HL-60 (cell line): ENCODE measurements around the gene PKDCC.

ENCODE experiments used
- DNase-seq, 2 experiments: peaks; one replicate each; pipeline ENCODE4 v3.0.0-alpha.2; 2010 to 2020; ENCODE audit warnings: low read depth in 1 of 2, low spot score in 1 of 2
- H3K27ac ChIP-seq: fragments of 250-450 bp; sonication (Bioruptor Pico); replicated peaks from 2 replicates; pipeline ENCODE4 v1.5.1; 2020; ENCODE audit warnings: mild to moderate bottlenecking, moderate library complexity
- H3K27me3 ChIP-seq: fragments of 250-450 bp; sonication (Bioruptor Pico); 2 replicates; pipeline ENCODE4 v1.5.1; 2021; ENCODE audit warnings: mild to moderate bottlenecking, moderate library complexity; ENCODE audit not compliant: insufficient read depth, poor library complexity, severe bottlenecking
- H3K4me3 ChIP-seq: replicated peaks from 2 replicates; pipeline ENCODE4 v1.5.1; 2011; ENCODE audit warnings: mild to moderate bottlenecking, control low read depth, low read length; ENCODE audit not compliant: insufficient read depth
- CTCF ChIP-seq: IDR thresholded peaks from one replicate; pipeline ENCODE4 v1.5.1; 2011; ENCODE audit warnings: low read length, control low read depth, inconsistent platforms; ENCODE audit not compliant: insufficient read depth
- GABPA ChIP-seq: IDR thresholded peaks from 2 replicates; pipeline ENCODE4 v1.6.1; 2012; ENCODE audit warnings: low read depth
- POLR2AphosphoS5 ChIP-seq: IDR thresholded peaks from 2 replicates; pipeline ENCODE4 v1.6.1; 2012; ENCODE audit warnings: low read depth
- SPI1 ChIP-seq: IDR thresholded peaks from 2 replicates; pipeline ENCODE4 v1.6.1; 2012; ENCODE audit warnings: low read depth, mild to moderate bottlenecking, borderline replicate concordance
- TF ChIP-seq, protein P1 (sequence below): IDR thresholded peaks from 2 replicates; pipeline ENCODE4 v1.6.1; 2012; ENCODE audit warnings: low read depth; ENCODE audit not compliant: insufficient replicate concordance

The PKDCC gene

DNA sequence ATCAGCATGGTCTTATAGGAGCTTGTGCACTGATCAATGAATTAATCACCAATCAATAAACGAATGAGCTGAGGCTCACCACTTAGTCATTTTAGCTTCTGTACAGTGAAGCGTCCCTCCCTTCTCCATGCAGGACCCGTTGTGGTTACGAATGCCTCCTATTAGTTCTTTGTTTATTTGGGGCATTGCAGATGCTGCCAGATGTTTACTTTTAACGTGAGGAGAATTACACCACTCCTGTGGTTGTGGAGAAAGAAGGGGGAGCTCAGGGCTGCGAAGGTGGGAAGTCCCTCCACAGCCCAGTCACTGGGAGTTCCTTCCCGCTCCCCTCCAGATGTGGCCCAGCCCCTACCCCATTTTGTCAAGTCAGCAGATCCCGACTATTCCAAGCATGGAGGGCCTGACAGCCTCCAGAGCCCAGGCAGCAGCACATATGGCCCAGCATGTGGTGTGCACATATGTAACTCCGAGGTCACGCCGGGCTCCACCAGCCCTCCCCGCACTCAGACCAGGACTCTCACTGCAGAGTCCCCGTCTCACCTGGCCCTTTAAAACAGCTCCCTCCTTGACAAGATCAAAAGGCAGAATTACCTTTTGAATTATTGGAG lies 20.9 kb downstream of the PKDCC start:
- Histone ChIP-seq H3K27me3 (no peaks in the 10 kb centered on the region), H3K27ac (no peak overlapping the region), H3K4me3 (no peak overlapping the region)
- TF ChIP-seq SPI1 (no peak), GABPA (no peak), CTCF (no peak), POLR2AphosphoS5 (no peak)
- TF ChIP-seq, protein P1, sequence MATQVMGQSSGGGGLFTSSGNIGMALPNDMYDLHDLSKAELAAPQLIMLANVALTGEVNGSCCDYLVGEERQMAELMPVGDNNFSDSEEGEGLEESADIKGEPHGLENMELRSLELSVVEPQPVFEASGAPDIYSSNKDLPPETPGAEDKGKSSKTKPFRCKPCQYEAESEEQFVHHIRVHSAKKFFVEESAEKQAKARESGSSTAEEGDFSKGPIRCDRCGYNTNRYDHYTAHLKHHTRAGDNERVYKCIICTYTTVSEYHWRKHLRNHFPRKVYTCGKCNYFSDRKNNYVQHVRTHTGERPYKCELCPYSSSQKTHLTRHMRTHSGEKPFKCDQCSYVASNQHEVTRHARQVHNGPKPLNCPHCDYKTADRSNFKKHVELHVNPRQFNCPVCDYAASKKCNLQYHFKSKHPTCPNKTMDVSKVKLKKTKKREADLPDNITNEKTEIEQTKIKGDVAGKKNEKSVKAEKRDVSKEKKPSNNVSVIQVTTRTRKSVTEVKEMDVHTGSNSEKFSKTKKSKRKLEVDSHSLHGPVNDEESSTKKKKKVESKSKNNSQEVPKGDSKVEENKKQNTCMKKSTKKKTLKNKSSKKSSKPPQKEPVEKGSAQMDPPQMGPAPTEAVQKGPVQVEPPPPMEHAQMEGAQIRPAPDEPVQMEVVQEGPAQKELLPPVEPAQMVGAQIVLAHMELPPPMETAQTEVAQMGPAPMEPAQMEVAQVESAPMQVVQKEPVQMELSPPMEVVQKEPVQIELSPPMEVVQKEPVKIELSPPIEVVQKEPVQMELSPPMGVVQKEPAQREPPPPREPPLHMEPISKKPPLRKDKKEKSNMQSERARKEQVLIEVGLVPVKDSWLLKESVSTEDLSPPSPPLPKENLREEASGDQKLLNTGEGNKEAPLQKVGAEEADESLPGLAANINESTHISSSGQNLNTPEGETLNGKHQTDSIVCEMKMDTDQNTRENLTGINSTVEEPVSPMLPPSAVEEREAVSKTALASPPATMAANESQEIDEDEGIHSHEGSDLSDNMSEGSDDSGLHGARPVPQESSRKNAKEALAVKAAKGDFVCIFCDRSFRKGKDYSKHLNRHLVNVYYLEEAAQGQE, result no peak
- no peak for DNase-seq

DNA sequence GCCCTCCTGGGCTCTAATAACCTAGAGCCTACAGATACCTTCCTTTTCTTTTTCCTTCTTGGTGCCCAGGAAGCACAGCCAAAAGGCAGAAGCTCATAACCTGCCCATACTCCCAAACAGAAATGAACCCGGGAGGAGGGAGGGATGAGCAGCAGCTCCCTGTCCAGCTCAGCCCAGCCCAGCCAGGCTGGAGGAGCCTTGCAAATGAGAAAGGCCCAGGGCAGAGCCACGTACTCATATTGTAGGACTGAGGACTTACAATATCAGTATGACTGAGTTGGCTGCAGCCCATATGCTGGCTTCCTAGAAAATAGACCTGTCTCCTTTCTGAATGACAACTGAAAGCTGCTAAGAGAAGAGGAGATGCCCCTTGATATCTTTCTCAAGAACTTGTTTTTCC lies 21.7 kb downstream of the PKDCC start:
- Histone ChIP-seq H3K27ac (no peak overlapping the region), H3K27me3 (no peaks in the 10 kb centered on the region), H3K4me3 (no peak overlapping the region)
- DNase-seq, result no peak
- TF ChIP-seq POLR2AphosphoS5 (no peak), SPI1 (no peak), GABPA (no peak), CTCF (no peak)
- TF ChIP-seq, protein P1, result no peak

DNA sequence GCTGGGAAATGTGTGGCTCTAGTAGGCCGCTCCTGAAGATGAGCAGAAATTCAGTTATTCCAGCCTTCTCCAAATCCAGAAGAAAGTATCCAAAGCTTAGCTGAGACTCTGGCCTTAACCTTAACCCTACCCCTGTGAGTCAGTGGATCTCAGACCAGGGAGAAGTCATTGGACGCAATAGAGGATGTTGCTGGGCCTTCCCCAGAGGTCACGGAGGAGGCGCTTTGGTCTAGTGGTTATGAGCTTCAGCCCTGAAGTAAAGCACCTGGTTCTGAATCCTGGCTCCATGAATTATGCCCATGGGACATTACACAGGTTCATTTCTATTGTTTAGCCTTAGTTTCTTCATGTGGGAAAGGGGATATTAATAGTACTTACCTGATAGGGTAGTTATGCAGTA lies 24.0 kb downstream of the PKDCC start:
- DNase-seq, result no peak
- TF ChIP-seq CTCF (no peak), POLR2AphosphoS5 (no peak), SPI1 (no peak), GABPA (no peak)
- TF ChIP-seq, protein P1, result no peak
- H3K4me3 ChIP-seq, result no peak overlapping the region
- H3K27me3 ChIP-seq, result no peaks in the 10 kb centered on the region
- H3K27ac ChIP-seq, result no peak overlapping the region
